K562 (cell line): ENCODE data around the gene GLYATL3. TPM values are rescaled to one million over a fixed set of nuclear protein-coding genes. Genes with fewer than 3 reads are reported as not detected.

Experiments used
- ARID1B ChIP-seq: fragments of 450-650 bp; IDR thresholded peaks from 2 replicates; pipeline ENCODE4 v1.6.1; 2016; ENCODE audit warnings: antibody characterized with exemption, mild to moderate bottlenecking, inconsistent platforms
- CBX3 ChIP-seq, 2 experiments: IDR thresholded peaks; 1 replicate in 1 of 2; 2 replicates in 1 of 2; pipeline ENCODE4 v1.6.1; 2012; ENCODE audit warnings: inconsistent platforms in 2 of 2, low read length in 2 of 2, borderline replicate concordance in 1 of 2, control low read depth in 1 of 2
- ELF2 ChIP-seq: fragments of 250-450 bp; sonication (Bioruptor Pico); IDR thresholded peaks from 2 replicates; pipeline ENCODE4 v1.5.0; 2021; ENCODE audit warnings: mild to moderate bottlenecking
- HNRNPLL ChIP-seq: fragments of 200-400 bp; formaldehyde crosslinking; IDR thresholded peaks from 2 replicates; pipeline ENCODE4 v1.6.1; 2017; ENCODE audit warnings: low read length, low read depth, mild to moderate bottlenecking; ENCODE audit not compliant: poor library complexity, severe bottlenecking
- MAFK ChIP-seq: IDR thresholded peaks from 2 replicates; pipeline ENCODE4 v1.6.1; 2011; ENCODE audit warnings: low read length, improper control_type of control experiment
- MEIS2 ChIP-seq: fragments of 450-650 bp; IDR thresholded peaks from 2 replicates; pipeline ENCODE4 v1.6.1; 2014; ENCODE audit warnings: mild to moderate bottlenecking; ENCODE audit not compliant: partially characterized antibody
- MYC ChIP-seq, 2 experiments: fragments of 250-450 bp in 1 of 2; sonication (Bioruptor Pico) in 1 of 2; IDR thresholded peaks; 2 replicates each; pipeline versions ENCODE4 v1.5.1 to v1.6.1; 2012 to 2021; ENCODE audit warnings: low read depth in 2 of 2, borderline replicate concordance in 1 of 2, improper control_type of control experiment in 1 of 2, low read length in 1 of 2, mild to moderate bottlenecking in 1 of 2, moderate library complexity in 1 of 2
- NCOA6 ChIP-seq: fragments of 450-650 bp; IDR thresholded peaks from 2 replicates; pipeline ENCODE4 v1.6.1; 2017; ENCODE audit warnings: mild to moderate bottlenecking
- NFE2 ChIP-seq: IDR thresholded peaks from 2 replicates; pipeline ENCODE4 v1.6.1; 2014; ENCODE audit warnings: antibody characterized with exemption, low read depth
- NFIC ChIP-seq: fragments of 450-650 bp; IDR thresholded peaks from 2 replicates; pipeline ENCODE4 v1.6.1; 2017; ENCODE audit warnings: mild to moderate bottlenecking, inconsistent platforms
- NR2C2 ChIP-seq, 2 experiments: fragments of 200-800 bp in 1 of 2; sonication (Bioruptor generic) in 1 of 2; sonication (generic) in 1 of 2; formaldehyde crosslinking in 1 of 2; IDR thresholded peaks; 2 replicates each; pipeline versions ENCODE4 v1.6.1 to v1.8.0; 2016 to 2022; ENCODE audit warnings: mild to moderate bottlenecking in 1 of 2, missing compliant biosample characterization in 1 of 2, missing genetic modification characterization in 1 of 2, missing genetic modification reagents in 1 of 2
- NR2F6 ChIP-seq: fragments of 450-650 bp; formaldehyde crosslinking; IDR thresholded peaks from 2 replicates; pipeline ENCODE4 v1.4.0; 2020; ENCODE audit warnings: mild to moderate bottlenecking
- PHF21A ChIP-seq: fragments of 450-650 bp; IDR thresholded peaks from 2 replicates; pipeline ENCODE4 v1.6.1; 2017; ENCODE audit warnings: low read depth, borderline replicate concordance
- TRIM28 ChIP-seq: fragments of 450-650 bp; IDR thresholded peaks from 2 replicates; pipeline ENCODE4 v1.6.1; 2017
- TSC22D4 ChIP-seq: fragments of 450-650 bp; IDR thresholded peaks from 2 replicates; pipeline ENCODE4 v1.6.1; 2016; ENCODE audit warnings: missing genetic modification characterization, missing biosample characterization, control low read depth
- XRCC4 ChIP-seq: IDR thresholded peaks from one replicate; pipeline ENCODE4 v1.6.1; 2011; ENCODE audit not compliant: insufficient read depth, insufficient read length; ENCODE audit errors: extremely low read depth
- ZNF511 ChIP-seq: sonication (generic); formaldehyde crosslinking; IDR thresholded peaks from 2 replicates; pipeline ENCODE4 v1.8.0; 2022; ENCODE audit warnings: mild to moderate bottlenecking, missing genetic modification reagents
- ZNF695 ChIP-seq: fragments of 450-650 bp; formaldehyde crosslinking; IDR thresholded peaks from 2 replicates; pipeline ENCODE4 v1.4.0; 2020; ENCODE audit warnings: mild to moderate bottlenecking, moderate library complexity
- polyA plus RNA-seq, 8 experiments: library from polyadenylated mRNA; depleted of rRNA in 4 of 8; stranded (reverse) in 5 of 8; unstranded in 3 of 8; fragments of >200 nt; fragmentation: Nextera tagmentation in 2 of 8; fragmentation: Illumina TruSeq in 1 of 8; extraction: Ambion mirVana in 2 of 8; extraction: Trizol in 1 of 8; gene quantifications; 2 replicates each; pipeline versions ENCODE4 v1.2.1 to v1.2.3, GENCODE V29; 2011 to 2014; ENCODE audit warnings: inconsistent platforms in 1 of 8, missing spikeins in 1 of 8
- total RNA-seq, 7 experiments: library from RNA; depleted of rRNA in 6 of 7; stranded (reverse); fragments of >200 nt in 6 of 7; fragmentation: Illumina TruSeq in 2 of 7; extraction: Trizol in 2 of 7; gene quantifications; 2 replicates each; pipeline versions ENCODE4 v1.2.1 to v1.2.3, GENCODE V29; 2011 to 2021; ENCODE audit warnings: low replicate concordance in 1 of 7
- TF ChIP-seq, protein P1 (sequence below): fragments of 450-650 bp; IDR thresholded peaks from 2 replicates; pipeline ENCODE4 v1.6.1; 2017; ENCODE audit warnings: antibody characterized with exemption
- TF ChIP-seq, protein P2 (sequence below), 2 experiments: IDR thresholded peaks in 1 of 2; conservative IDR thresholded peaks in 1 of 2; 2 replicates each; pipeline ENCODE4 v1.6.1; 2016; ENCODE audit warnings: low read depth in 2 of 2, mild to moderate bottlenecking in 1 of 2, missing compliant biosample characterization in 1 of 2, missing genetic modification characterization in 1 of 2, moderate library complexity in 1 of 2

The GLYATL3 gene
- total and polyA plus RNA-seq, 9 of the 15 experiments (the other 6 are each of a cell fraction or from before 2014, with no cell fraction given) = not detected

GRCh38 chr6:49563006-49563886 is 63.5 kb downstream of the GLYATL3 start (continued):
- TF ChIP-seq TRIM28 = no peak
- TF ChIP-seq NCOA6 = no peak
- TF ChIP-seq XRCC4 = no peak
- no peak for TF ChIP-seq ZNF511 (CRISPR knock-in tag)
- TF ChIP-seq PHF21A = no peak
- TF ChIP-seq, protein P1, sequence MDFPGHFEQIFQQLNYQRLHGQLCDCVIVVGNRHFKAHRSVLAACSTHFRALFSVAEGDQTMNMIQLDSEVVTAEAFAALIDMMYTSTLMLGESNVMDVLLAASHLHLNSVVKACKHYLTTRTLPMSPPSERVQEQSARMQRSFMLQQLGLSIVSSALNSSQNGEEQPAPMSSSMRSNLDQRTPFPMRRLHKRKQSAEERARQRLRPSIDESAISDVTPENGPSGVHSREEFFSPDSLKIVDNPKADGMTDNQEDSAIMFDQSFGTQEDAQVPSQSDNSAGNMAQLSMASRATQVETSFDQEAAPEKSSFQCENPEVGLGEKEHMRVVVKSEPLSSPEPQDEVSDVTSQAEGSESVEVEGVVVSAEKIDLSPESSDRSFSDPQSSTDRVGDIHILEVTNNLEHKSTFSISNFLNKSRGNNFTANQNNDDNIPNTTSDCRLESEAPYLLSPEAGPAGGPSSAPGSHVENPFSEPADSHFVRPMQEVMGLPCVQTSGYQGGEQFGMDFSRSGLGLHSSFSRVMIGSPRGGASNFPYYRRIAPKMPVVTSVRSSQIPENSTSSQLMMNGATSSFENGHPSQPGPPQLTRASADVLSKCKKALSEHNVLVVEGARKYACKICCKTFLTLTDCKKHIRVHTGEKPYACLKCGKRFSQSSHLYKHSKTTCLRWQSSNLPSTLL = no peak
- TF ChIP-seq NFE2 = no peak
- no peak for TF ChIP-seq NR2F6
- no peak for TF ChIP-seq ZNF695 (CRISPR knock-in tag)
- TF ChIP-seq, protein P2, sequence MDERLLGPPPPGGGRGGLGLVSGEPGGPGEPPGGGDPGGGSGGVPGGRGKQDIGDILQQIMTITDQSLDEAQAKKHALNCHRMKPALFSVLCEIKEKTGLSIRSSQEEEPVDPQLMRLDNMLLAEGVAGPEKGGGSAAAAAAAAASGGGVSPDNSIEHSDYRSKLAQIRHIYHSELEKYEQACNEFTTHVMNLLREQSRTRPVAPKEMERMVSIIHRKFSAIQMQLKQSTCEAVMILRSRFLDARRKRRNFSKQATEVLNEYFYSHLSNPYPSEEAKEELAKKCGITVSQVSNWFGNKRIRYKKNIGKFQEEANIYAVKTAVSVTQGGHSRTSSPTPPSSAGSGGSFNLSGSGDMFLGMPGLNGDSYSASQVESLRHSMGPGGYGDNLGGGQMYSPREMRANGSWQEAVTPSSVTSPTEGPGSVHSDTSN (CRISPR knock-in tag; IDR thresholded peaks at IDR 0.05; ENCODE audit: low read depth) = no peak
- TF ChIP-seq, protein P2 (tag; conservative IDR thresholded peaks at IDR 0.05; ENCODE audit: low read depth) = peak; percentile 41; the same call in 1 of the 2 replicates
- no peak for TF ChIP-seq TSC22D4
- 0 out of 3 replicates have a peak, but pooled peaks of 1 of the 2 experiments have one; percentile 47 for TF ChIP-seq CBX3 (IDR thresholded peaks at IDR 0.05; ENCODE audit: borderline replicate concordance in 1 of 2, low read length in 2 of 2)
- no peak for TF ChIP-seq MAFK
- TF ChIP-seq MYC (IDR thresholded peaks at IDR 0.05; ENCODE audit: low read depth, low read length) = no peak
- TF ChIP-seq MYC (CRISPR knock-in tag; IDR thresholded peaks at IDR 0.05; ENCODE audit: borderline replicate concordance, low read depth) = no peak
- TF ChIP-seq ELF2 (CRISPR knock-in tag) = no peak
- peak; percentile 73 for TF ChIP-seq MEIS2
- TF ChIP-seq ARID1B = peak; percentile 65
- TF ChIP-seq NR2C2 (CRISPR knock-in tag; IDR thresholded peaks at IDR 0.05) = no peak
- no peak for TF ChIP-seq NR2C2 (tag; IDR thresholded peaks at IDR 0.05)
- no peak for TF ChIP-seq HNRNPLL
- peak; percentile 23; the same call in 1 of the 2 replicates for TF ChIP-seq NFIC
